ENCODE measurements around the gene POGLUT3. TPM values are rescaled to one million over a fixed set of nuclear protein-coding genes. Genes with fewer than 3 reads are reported as not detected.

Gene POGLUT3
- total and polyA plus RNA-seq, 12 donors: 7.6 to 29.9 (median 19.2) TPM

- Histone ChIP-seq H3K36me3 (replicated peaks in 1 of 2) (peaks cover 0 to 12% of the 10 kb centered on the region in 2 donors), H3K4me3 (no peak overlapping the region), H3K4me1 (replicated peaks in 1 of 2) (peaks cover 5 to 6% of the 10 kb centered on the region in 2 donors), H3K27ac (no peak overlapping the region), H3K9me3 (replicated peaks in 1 of 3) (no peaks in the 10 kb centered on the region), H3K27me3 (no peaks in the 10 kb centered on the region)
- DNase-seq: no peak
- 92 to 96% (median 93%) methylated on average over 3 of the region's 3 CpGs for WGBS, 4 donors
- TF ChIP-seq CTCF (IDR thresholded peaks at IDR 0.05): no peak
- TF ChIP-seq POLR2A (IDR thresholded peaks at IDR 0.05): no peak
- intact Hi-C loops (cut with DNase I): no loop called here
These were observed 6.2 kb downstream of the POGLUT3 start for GRCh38 chr11:108491936-108492335.

GRCh38 chr11:108486828-108487227 is 11.4 kb downstream of the POGLUT3 start:
- peaks cover 0 to 21% of the 10 kb centered on the region in 2 donors for H3K36me3 ChIP-seq (replicated peaks in 1 of 2)
- no peak for TF ChIP-seq POLR2A (IDR thresholded peaks at IDR 0.05)
- no peak for TF ChIP-seq CTCF (IDR thresholded peaks at IDR 0.05)
- no peaks in the 10 kb centered on the region for H3K9me3 ChIP-seq (replicated peaks in 1 of 3)
- peaks cover 4 to 8% of the 10 kb centered on the region in 2 donors for H3K4me1 ChIP-seq (replicated peaks in 1 of 2)
- no peak overlapping the region for H3K27ac ChIP-seq
- H3K4me3 ChIP-seq: no peak overlapping the region
- no peaks in the 10 kb centered on the region for H3K27me3 ChIP-seq
- WGBS, 4 donors: 93 to 99% (median 96%) methylated on average over 3 of the region's 3 CpGs
- DNase-seq: no peak
- intact Hi-C loops (cut with DNase I): no loop called here

GRCh38 chr11:108486331-108486730 is 11.9 kb downstream of the POGLUT3 start:
- intact Hi-C loops (cut with DNase I): no loop called here
- no peak for DNase-seq
- no peak overlapping the region for H3K27ac ChIP-seq
- H3K36me3 ChIP-seq (replicated peaks in 1 of 2): peaks cover 0 to 26% of the 10 kb centered on the region in 2 donors
- peaks cover 4 to 8% of the 10 kb centered on the region in 2 donors for H3K4me1 ChIP-seq (replicated peaks in 1 of 2)
- no peaks in the 10 kb centered on the region for H3K27me3 ChIP-seq
- H3K9me3 ChIP-seq (replicated peaks in 1 of 3): no peaks in the 10 kb centered on the region
- WGBS, 4 donors: 90 to 100% (median 98%) methylated on average over 3 of the region's 3 CpGs
- TF ChIP-seq CTCF (IDR thresholded peaks at IDR 0.05) (no peak), POLR2A (IDR thresholded peaks at IDR 0.05) (no peak)
- H3K4me3 ChIP-seq: no peak overlapping the region

GRCh38 chr11:108483163-108483562 is 15.0 kb downstream of the POGLUT3 start:
- Histone ChIP-seq H3K4me3 (no peak overlapping the region), H3K36me3 (replicated peaks in 1 of 2) (peaks cover 0 to 18% of the 10 kb centered on the region in 2 donors), H3K4me1 (replicated peaks in 1 of 2) (peaks cover 4 to 8% of the 10 kb centered on the region in 2 donors), H3K27me3 (no peaks in the 10 kb centered on the region), H3K9me3 (replicated peaks in 1 of 3) (no peaks in the 10 kb centered on the region), H3K27ac (no peak overlapping the region)
- intact Hi-C loops (cut with DNase I): no loop called here
- DNase-seq: no peak
- TF ChIP-seq CTCF (IDR thresholded peaks at IDR 0.05) (no peak), POLR2A (IDR thresholded peaks at IDR 0.05) (no peak)
